Activated CD8-positive, alpha-beta T cell treated with anti-CD3 and anti-CD28 coated beads for 36 hours (primary cell): ENCODE results near the gene SMIM28. TPM values are rescaled to one million over a fixed set of nuclear protein-coding genes. Genes with fewer than 3 reads are reported as not detected.

Experiments used
- ATAC-seq: fragments of 200-7000 bp; cut with Tn5 transposase; one replicate; pipeline ENCODE4 v1.10.0; 2021; ENCODE audit warnings: mild to moderate bottlenecking, moderate library complexity
- CTCF ChIA-PET: fragments of 350-600 bp; sonication (Branson Sonifier 250); formaldehyde crosslinking; loops from one replicate; lab custom pipeline; 2021; ENCODE audit warnings: antibody characterized with exemption; lab: Charles Lee
- POLR2A ChIA-PET: fragments of 350-600 bp; sonication (Branson Sonifier 250); formaldehyde crosslinking; loops from one replicate; lab custom pipeline; 2021; ENCODE audit warnings: antibody characterized with exemption; lab: Charles Lee
- DNase-seq: peaks from one replicate; pipeline ENCODE4 v3.0.0-alpha.2; 2020
- H3K27ac Mint-ChIP-seq: one replicate; pipeline ENCODE4 v1.8.0; 2021; ENCODE audit warnings: mild to moderate bottlenecking, mixed read lengths
- H3K27me3 Mint-ChIP-seq: one replicate; pipeline ENCODE4 v1.8.0; 2021; ENCODE audit warnings: mixed read lengths
- H3K36me3 Mint-ChIP-seq: one replicate; pipeline ENCODE4 v1.8.0; 2021; ENCODE audit warnings: low read depth, mixed read lengths
- H3K4me1 Mint-ChIP-seq: one replicate; pipeline ENCODE4 v1.8.0; 2021; ENCODE audit warnings: low read depth, mixed read lengths
- H3K4me3 Mint-ChIP-seq: one replicate; pipeline ENCODE4 v1.8.0; 2021; ENCODE audit warnings: mild to moderate bottlenecking, moderate library complexity, mixed read lengths
- H3K9me3 Mint-ChIP-seq: one replicate; pipeline ENCODE4 v1.8.0; 2021; ENCODE audit warnings: mixed read lengths
- intact Hi-C: fragments of 100-400 bp; cut with micrococcal nuclease; formaldehyde crosslinking; loops from one replicate; pipeline ENCODE4 v1.10.0; 2022
- total RNA-seq, 2 experiments: library from RNA; stranded (reverse); gene quantifications; one replicate each; pipeline ENCODE4 v1.2.3, GENCODE V29; 2021
- TF ChIP-seq, protein P1 (sequence below): fragments of 200-600 bp; IDR thresholded peaks from one replicate; pipeline ENCODE4 v1.8.0; 2022; ENCODE audit warnings: antibody characterized with exemption, mild to moderate bottlenecking

The SMIM28 gene
- total RNA-seq, 2 experiments from 2014 or later = not detected

DNA sequence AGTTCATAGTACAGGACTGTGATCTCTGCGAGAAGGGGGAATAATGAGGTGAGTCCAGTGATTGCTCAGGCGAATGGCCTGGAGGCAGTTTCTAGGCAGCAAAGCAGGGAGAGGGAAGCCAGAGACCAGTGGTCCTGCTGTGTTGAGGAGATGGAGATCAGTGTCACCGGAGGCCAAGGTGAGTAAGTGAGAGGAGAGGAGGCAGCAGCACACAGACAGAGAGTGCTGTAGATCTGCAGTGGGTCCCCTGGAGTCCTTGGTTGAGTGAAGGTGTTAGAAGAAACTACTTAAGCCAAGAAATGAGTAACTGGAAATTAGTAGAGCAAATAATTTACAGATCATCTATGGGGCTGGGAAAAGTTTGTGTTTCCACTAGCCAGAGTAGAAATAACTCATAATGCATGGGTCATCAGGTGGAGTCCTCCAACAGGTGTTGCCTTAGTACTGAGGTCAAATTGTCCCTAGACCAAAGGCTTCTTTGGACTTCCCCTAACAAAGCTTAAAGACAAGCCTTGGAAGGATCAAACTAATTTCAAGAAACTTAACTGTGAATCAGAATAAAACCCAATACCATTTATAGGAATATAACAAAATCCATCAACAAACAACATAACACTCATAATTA, 39.9 kb downstream of the SMIM28 start:
- H3K36me3 Mint-ChIP-seq = peaks cover 29% of the 10 kb centered on the region
- ATAC-seq (no peak), DNase-seq (no peak)
- H3K27ac Mint-ChIP-seq = peak overlapping the region; percentile 43
- ChIA-PET CTCF (interaction anchor here (1.2 kb wide), 1 partner anchor 92 kb away, joined by 3 read pairs; no protein-coding TSS in a partner anchor), POLR2A (no interaction called here)
- intact Hi-C loops = no loop called here
- H3K9me3 Mint-ChIP-seq = peaks cover 2% of the 10 kb centered on the region
- H3K4me3 Mint-ChIP-seq = no peak overlapping the region
- no peaks in the 10 kb centered on the region for H3K4me1 Mint-ChIP-seq
- TF ChIP-seq, protein P1, sequence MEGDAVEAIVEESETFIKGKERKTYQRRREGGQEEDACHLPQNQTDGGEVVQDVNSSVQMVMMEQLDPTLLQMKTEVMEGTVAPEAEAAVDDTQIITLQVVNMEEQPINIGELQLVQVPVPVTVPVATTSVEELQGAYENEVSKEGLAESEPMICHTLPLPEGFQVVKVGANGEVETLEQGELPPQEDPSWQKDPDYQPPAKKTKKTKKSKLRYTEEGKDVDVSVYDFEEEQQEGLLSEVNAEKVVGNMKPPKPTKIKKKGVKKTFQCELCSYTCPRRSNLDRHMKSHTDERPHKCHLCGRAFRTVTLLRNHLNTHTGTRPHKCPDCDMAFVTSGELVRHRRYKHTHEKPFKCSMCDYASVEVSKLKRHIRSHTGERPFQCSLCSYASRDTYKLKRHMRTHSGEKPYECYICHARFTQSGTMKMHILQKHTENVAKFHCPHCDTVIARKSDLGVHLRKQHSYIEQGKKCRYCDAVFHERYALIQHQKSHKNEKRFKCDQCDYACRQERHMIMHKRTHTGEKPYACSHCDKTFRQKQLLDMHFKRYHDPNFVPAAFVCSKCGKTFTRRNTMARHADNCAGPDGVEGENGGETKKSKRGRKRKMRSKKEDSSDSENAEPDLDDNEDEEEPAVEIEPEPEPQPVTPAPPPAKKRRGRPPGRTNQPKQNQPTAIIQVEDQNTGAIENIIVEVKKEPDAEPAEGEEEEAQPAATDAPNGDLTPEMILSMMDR = no peak
- no peaks in the 10 kb centered on the region for H3K27me3 Mint-ChIP-seq

DNA sequence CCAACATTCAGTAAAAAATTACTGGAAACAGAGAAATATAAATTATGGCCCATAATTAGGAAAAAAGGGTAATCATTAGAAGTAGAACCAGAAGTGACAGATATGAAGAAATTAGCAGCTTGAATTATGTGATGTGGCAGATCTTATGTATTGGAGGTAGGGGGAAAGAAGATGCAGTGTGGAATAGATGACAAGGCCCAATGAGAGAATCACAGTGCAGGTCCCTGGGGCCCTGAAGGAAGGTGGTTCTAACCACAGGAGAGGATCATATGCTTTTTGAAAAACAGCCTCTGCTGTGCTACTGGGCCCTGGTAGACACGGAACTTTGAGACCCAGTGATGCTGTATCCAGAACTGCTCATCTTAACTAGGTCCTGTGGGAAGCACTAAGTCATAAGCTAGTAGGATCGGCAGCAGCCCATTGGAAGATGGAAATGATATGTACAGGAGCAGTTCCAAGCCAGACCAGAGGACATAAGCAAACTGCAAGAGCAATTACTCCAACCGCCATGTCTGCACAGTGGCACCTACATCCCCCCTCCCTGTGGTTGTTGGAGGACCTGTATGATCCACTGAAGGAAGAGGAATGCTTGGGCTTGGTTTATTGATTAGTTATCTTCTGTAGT, 40.5 kb downstream of the SMIM28 start:
- ATAC-seq (no peak), DNase-seq (no peak)
- ChIA-PET CTCF (interaction anchor here (1.2 kb wide), 1 partner anchor 91 kb away, joined by 3 read pairs; no protein-coding TSS in a partner anchor), POLR2A (no interaction called here)
- TF ChIP-seq, protein P1 = no peak
- Mint-ChIP-seq H3K27ac (no peak overlapping the region), H3K36me3 (peaks cover 23% of the 10 kb centered on the region), H3K9me3 (peaks cover 2% of the 10 kb centered on the region), H3K27me3 (no peaks in the 10 kb centered on the region), H3K4me1 (peaks cover 2% of the 10 kb centered on the region), H3K4me3 (no peak overlapping the region)
- intact Hi-C loops = no loop called here

DNA sequence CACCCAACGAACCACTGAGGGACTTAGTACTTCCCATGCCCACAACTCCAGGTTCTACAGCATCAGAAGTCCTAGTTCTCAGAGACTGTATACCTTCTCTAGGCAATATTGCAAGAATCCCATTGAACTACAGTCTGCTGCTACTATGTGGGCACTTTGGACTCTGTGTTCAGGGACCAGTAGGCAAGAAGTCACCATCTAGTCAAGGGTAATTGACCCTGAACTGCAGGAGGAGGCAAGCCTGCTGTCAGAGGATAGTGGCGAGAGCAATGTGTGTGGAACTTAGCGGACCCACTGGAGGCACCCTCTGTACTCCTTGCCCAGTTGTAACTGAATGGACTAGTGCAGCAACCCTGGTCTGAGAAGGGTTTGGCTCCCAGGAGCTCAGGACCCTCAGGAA, 42.1 kb downstream of the SMIM28 start:
- no peak overlapping the region for H3K4me3 Mint-ChIP-seq
- DNase-seq (no peak), ATAC-seq (no peak)
- ChIA-PET CTCF (no interaction called here), POLR2A (no interaction called here)
- peaks cover 4% of the 10 kb centered on the region for H3K4me1 Mint-ChIP-seq
- peaks cover 2% of the 10 kb centered on the region for H3K9me3 Mint-ChIP-seq
- no peak overlapping the region for H3K27ac Mint-ChIP-seq
- intact Hi-C loops = loop anchor here (10.0 kb wide), 1 partner anchor 345 kb away; no protein-coding TSS in a partner anchor
- no peaks in the 10 kb centered on the region for H3K27me3 Mint-ChIP-seq
- TF ChIP-seq, protein P1 = no peak
- peaks cover 15% of the 10 kb centered on the region for H3K36me3 Mint-ChIP-seq

DNA sequence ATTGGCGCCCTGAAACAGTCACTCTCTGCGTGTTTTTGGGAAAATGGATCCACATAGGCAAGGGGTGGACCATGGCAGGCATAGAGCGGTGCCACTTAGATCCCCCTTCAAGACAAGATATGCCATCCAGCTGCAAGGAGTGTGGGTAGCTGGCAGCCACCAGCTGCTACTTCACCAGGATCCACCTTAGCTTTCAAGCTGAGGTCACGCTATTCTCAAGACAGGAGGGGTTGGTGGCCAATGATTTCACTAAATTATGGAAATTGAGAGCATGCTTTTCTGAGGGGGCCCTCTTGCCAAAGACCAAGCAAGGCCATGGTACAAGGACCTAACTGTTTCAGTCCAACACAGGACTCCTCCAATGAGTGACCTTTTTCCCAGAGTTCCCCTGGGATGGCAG, 42.7 kb downstream of the SMIM28 start:
- Mint-ChIP-seq H3K4me3 (no peak overlapping the region), H3K9me3 (peaks cover 2% of the 10 kb centered on the region), H3K27me3 (no peaks in the 10 kb centered on the region), H3K27ac (no peak overlapping the region), H3K4me1 (peaks cover 4% of the 10 kb centered on the region), H3K36me3 (peaks cover 15% of the 10 kb centered on the region)
- ChIA-PET CTCF (no interaction called here), POLR2A (no interaction called here)
- ATAC-seq (no peak), DNase-seq (no peak)
- intact Hi-C loops = loop anchor here (10.0 kb wide), 1 partner anchor 344 kb away; no protein-coding TSS in a partner anchor
- TF ChIP-seq, protein P1 = no peak

DNA sequence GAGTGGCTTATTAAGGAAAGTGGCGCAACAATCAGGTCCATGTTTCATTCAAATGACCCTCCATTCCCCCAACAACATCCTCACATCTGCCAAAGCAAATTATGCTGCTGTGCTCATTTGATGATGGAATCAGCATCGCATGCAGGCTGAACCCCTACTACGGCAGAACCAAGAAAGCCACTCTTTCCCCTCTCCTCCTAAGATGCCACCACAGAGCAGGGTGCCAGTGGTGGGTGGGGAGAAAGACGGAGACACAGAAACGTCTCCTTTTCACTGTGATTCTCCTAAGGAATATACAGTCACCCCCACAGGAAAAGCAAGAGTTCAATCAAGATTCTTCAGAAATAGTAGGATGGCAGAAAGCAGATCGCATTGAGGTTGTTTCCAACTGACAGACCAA, 43.4 kb downstream of the SMIM28 start:
- no peaks in the 10 kb centered on the region for H3K27me3 Mint-ChIP-seq
- TF ChIP-seq, protein P1 = no peak
- ATAC-seq = no peak
- peaks cover 4% of the 10 kb centered on the region for H3K4me1 Mint-ChIP-seq
- ChIA-PET POLR2A (no interaction called here), CTCF (no interaction called here)
- intact Hi-C loops = loop anchor here (10.0 kb wide), 1 partner anchor 344 kb away; no protein-coding TSS in a partner anchor
- peaks cover 2% of the 10 kb centered on the region for H3K9me3 Mint-ChIP-seq
- peaks cover 15% of the 10 kb centered on the region for H3K36me3 Mint-ChIP-seq
- no peak overlapping the region for H3K27ac Mint-ChIP-seq
- no peak overlapping the region for H3K4me3 Mint-ChIP-seq
- no peak for DNase-seq
